GM12801 (cell line): ENCODE measurements around the gene C20orf141.

Experiments used
- CTCF ChIP-seq: IDR thresholded peaks from one replicate; pipeline ENCODE4 v1.5.1; 2011; ENCODE audit warnings: control low read depth; ENCODE audit not compliant: insufficient read length; ENCODE audit errors: extremely low read depth

The C20orf141 gene

DNA sequence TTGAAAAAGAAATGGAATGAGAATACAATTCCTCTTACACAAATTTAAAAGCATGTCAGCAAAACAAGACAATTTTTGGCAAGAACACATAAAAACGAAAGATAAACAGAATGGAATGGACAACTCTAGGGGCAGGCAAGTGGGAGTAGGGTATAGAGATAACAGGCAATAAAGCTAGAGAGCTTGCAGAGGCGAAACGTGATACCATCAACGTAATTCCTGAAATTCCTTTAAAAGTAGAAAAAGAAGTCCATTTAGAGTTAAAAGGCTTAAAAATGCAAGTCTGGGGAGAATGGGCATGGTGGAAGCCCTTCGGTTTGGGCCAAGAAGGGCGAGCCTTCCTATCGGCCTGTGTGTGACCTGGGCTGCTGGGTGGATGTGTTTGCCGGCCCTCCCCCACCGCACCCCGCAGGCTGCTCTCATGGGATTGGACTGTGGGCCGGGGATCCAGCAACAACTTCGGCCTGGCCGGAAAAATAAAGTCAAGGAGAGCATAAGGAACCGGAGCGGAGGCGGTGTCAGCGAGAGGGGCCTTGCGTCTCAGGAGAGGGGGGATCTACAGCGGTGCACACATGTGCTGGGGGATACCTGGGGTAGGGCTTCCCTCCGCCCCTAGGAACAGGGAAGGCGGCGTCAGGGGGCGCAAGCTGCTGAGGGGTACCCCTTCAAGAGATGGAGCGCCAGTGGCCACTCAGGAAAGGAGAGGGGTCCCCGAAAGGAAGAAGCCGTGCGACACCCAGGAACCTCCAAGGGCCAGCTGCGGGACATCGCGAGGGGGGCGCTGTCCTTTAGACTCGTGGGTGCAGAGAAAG lies 5.5 kb downstream of the C20orf141 start:
- no peak for TF ChIP-seq CTCF

GRCh38 chr20:2820896-2821869 lies 6.4 kb downstream of the C20orf141 start:
- TF ChIP-seq CTCF, result no peak

- no peak for TF ChIP-seq CTCF
These were observed 7.3 kb downstream of the C20orf141 start for GRCh38 chr20:2822073-2822472.

- TF ChIP-seq CTCF, result no peak
These were observed 11.0 kb downstream of the C20orf141 start for GRCh38 chr20:2825761-2826160.

GRCh38 chr20:2826655-2827054 lies 11.9 kb downstream of the C20orf141 start:
- TF ChIP-seq CTCF, result no peak

GRCh38 chr20:2829376-2829775 lies 14.6 kb downstream of the C20orf141 start:
- TF ChIP-seq CTCF, result no peak

GRCh38 chr20:2833761-2834160 lies 19.0 kb downstream of the C20orf141 start:
- TF ChIP-seq CTCF, result no peak
